NAMALWA (cell line): ENCODE results near the gene LMTK3.
"Not testable (repeated sequence)": the region's sequence is repeated elsewhere in the genome, so short reads cannot be mapped to it uniquely, and the experiment has no call there.

ENCODE experiments used
- DNase-seq: peaks from one replicate; pipeline ENCODE4 v3.0.0-alpha.2; 2015; ENCODE audit warnings: low spot score

Gene LMTK3

GRCh38 chr19:48538057-48538456 lies 26.4 kb upstream of the LMTK3 start:
- not testable (repeated sequence) for DNase-seq

- DNase-seq: no peak
Observed at GRCh38 chr19:48537541-48537940, 25.9 kb upstream of the LMTK3 start.

GRCh38 chr19:48533770-48534169 lies 22.1 kb upstream of the LMTK3 start:
- no peak for DNase-seq

GRCh38 chr19:48530770-48531169 lies 19.1 kb upstream of the LMTK3 start:
- DNase-seq: no peak

- DNase-seq: no peak
Observed at GRCh38 chr19:48530066-48530720, 18.6 kb upstream of the LMTK3 start.

GRCh38 chr19:48529156-48529555 lies 17.5 kb upstream of the LMTK3 start:
- DNase-seq: no peak

GRCh38 chr19:48524732-48525131 lies 13.1 kb upstream of the LMTK3 start:
- DNase-seq: no peak

GRCh38 chr19:48524221-48524620 lies 12.6 kb upstream of the LMTK3 start:
- DNase-seq: no peak

GRCh38 chr19:48520134-48520533 lies 8.5 kb upstream of the LMTK3 start:
- DNase-seq: no peak

GRCh38 chr19:48519426-48519825 lies 7.8 kb upstream of the LMTK3 start:
- not testable (repeated sequence) for DNase-seq

- DNase-seq: no peak
Observed at GRCh38 chr19:48518207-48518606, 6.6 kb upstream of the LMTK3 start.

- no peak for DNase-seq
Observed at GRCh38 chr19:48516536-48516935, 4.9 kb upstream of the LMTK3 start.

- no peak for DNase-seq
Observed at GRCh38 chr19:48514123-48514458, 2.5 kb upstream of the LMTK3 start.

- peak; percentile 91 for DNase-seq
Observed at GRCh38 chr19:48513289-48514122, 1.9 kb upstream of the LMTK3 start.

- DNase-seq: no peak
Observed at GRCh38 chr19:48512504-48513288, 1.1 kb upstream of the LMTK3 start.

- DNase-seq: no peak
Observed at GRCh38 chr19:48511321-48511731, 309 bp downstream of the LMTK3 start.

- peak; percentile 81 for DNase-seq
Observed at GRCh38 chr19:48510421-48511268, 990 bp downstream of the LMTK3 start.

GRCh38 chr19:48509467-48510194 lies 2.0 kb downstream of the LMTK3 start:
- DNase-seq: no peak

GRCh38 chr19:48508729-48509411 lies 2.8 kb downstream of the LMTK3 start:
- no peak for DNase-seq

GRCh38 chr19:48507911-48508439 lies 3.7 kb downstream of the LMTK3 start:
- no peak for DNase-seq
